ENCODE measurements around the gene IL1RAPL1. TPM values are rescaled to one million over a fixed set of nuclear protein-coding genes. Genes with fewer than 3 reads are reported as not detected.

The IL1RAPL1 gene
- total RNA-seq, 1 donor, result 1.3 TPM

GRCh38 chrX:29826742-29827141 lies 1239.5 kb downstream of the IL1RAPL1 start:
- H3K4me3 ChIP-seq (ENCODE audit: low read depth, low read length), result no peak overlapping the region
- no peak for DNase-seq (ENCODE audit: low read depth)
- no peak for TF ChIP-seq CTCF (IDR thresholded peaks at IDR 0.05; ENCODE audit: insufficient read depth, low read depth, low read length)

GRCh38 chrX:29834311-29834710 lies 1247.1 kb downstream of the IL1RAPL1 start:
- TF ChIP-seq CTCF (IDR thresholded peaks at IDR 0.05; ENCODE audit: insufficient read depth, low read depth, low read length), result no peak
- H3K4me3 ChIP-seq (ENCODE audit: low read depth, low read length), result no peak overlapping the region
- no peak for DNase-seq (ENCODE audit: low read depth)

- no peak overlapping the region for H3K4me3 ChIP-seq (ENCODE audit: low read depth, low read length)
- DNase-seq (ENCODE audit: low read depth), result peak; percentile 3
- TF ChIP-seq CTCF (IDR thresholded peaks at IDR 0.05; ENCODE audit: insufficient read depth, low read depth, low read length), result no peak
These were observed 1247.5 kb downstream of the IL1RAPL1 start for GRCh38 chrX:29834764-29835163.

- H3K4me3 ChIP-seq (ENCODE audit: low read depth, low read length), result no peak overlapping the region
- DNase-seq (ENCODE audit: low read depth), result peak; percentile 27
- TF ChIP-seq CTCF (IDR thresholded peaks at IDR 0.05; ENCODE audit: insufficient read depth, low read depth, low read length), result no peak
These were observed 1254.5 kb downstream of the IL1RAPL1 start for GRCh38 chrX:29841750-29842149.

GRCh38 chrX:29842552-29842951 lies 1255.3 kb downstream of the IL1RAPL1 start:
- H3K4me3 ChIP-seq (ENCODE audit: low read depth, low read length), result no peak overlapping the region
- no peak for TF ChIP-seq CTCF (IDR thresholded peaks at IDR 0.05; ENCODE audit: insufficient read depth, low read depth, low read length)

GRCh38 chrX:29851857-29852605 lies 1264.8 kb downstream of the IL1RAPL1 start:
- no peak for TF ChIP-seq CTCF (IDR thresholded peaks at IDR 0.05; ENCODE audit: insufficient read depth, low read depth, low read length)
- peak; percentile 10 for DNase-seq (ENCODE audit: low read depth)
- no peak overlapping the region for H3K4me3 ChIP-seq (ENCODE audit: low read depth, low read length)

More at GRCh38 chrX:29842552-29842951, 1255.3 kb downstream of the IL1RAPL1 start:
- no peak for DNase-seq (ENCODE audit: low read depth)

GRCh38 chrX:29852767-29853166 lies 1265.5 kb downstream of the IL1RAPL1 start:
- DNase-seq (ENCODE audit: low read depth), result peak; percentile 70
- no peak overlapping the region for H3K4me3 ChIP-seq (ENCODE audit: low read depth, low read length)
- TF ChIP-seq CTCF (IDR thresholded peaks at IDR 0.05; ENCODE audit: insufficient read depth, low read depth, low read length), result no peak

All from fibroblast of villous mesenchyme (primary cell).